ENCODE measurements around the gene COL19A1. TPM values are rescaled to one million over a fixed set of nuclear protein-coding genes. Genes with fewer than 3 reads are reported as not detected.
"Not testable (repeated sequence)": the region's sequence is repeated elsewhere in the genome, so short reads cannot be mapped to it uniquely, and the experiment has no call there.

The COL19A1 gene
- polyA plus RNA-seq, 2 donors: 0.02 to 0.04 TPM

GRCh38 chr6:69878795-69879194, 12.4 kb downstream of the COL19A1 start:
- Histone ChIP-seq H3K9me3 (ENCODE audit: control insufficient read depth in 2 of 2, insufficient read depth in 1 of 2, low read depth in 1 of 2, low read length in 1 of 2) (no peaks in the 10 kb centered on the region), H3K27me3 (ENCODE audit: control insufficient read depth in 1 of 2, insufficient read depth in 2 of 2, low read length in 2 of 2) (no peaks in the 10 kb centered on the region), H3K27ac (ENCODE audit: low read depth in 2 of 2, low read length in 1 of 2) (no peak overlapping the region), H3K4me3 (ENCODE audit: low read depth in 1 of 2, low read length in 2 of 2) (no peak overlapping the region), H3K36me3 (ENCODE audit: control insufficient read depth in 2 of 2, insufficient read depth in 2 of 2, low read length in 1 of 2) (no peaks in the 10 kb centered on the region), H3K4me1 (ENCODE audit: control insufficient read depth in 2 of 2, insufficient read depth in 2 of 2, low read length in 1 of 2) (no peaks in the 10 kb centered on the region)
- WGBS, 2 donors: 92 to 93% methylated on average over 1 of the region's 1 CpG

DNA sequence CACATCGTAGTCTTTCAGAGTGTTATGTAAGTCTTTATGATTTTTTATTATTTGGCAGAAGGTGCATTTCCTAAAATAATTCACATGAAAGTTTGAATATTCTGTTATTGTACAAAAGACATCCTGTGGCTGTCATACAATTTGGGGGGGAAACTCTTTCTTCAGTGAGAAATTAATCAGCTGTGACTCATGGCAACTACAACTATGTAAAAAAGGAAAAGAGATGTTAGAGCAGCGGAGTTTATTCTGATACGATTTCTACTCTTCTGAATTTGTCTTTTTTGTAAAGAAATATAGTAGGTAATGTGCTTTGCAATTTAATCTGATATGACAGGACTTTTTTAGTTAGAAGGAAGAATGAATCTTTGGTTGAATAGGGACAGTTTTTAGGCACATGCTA, 14.2 kb downstream of the COL19A1 start:
- Histone ChIP-seq H3K9me3 (ENCODE audit: control insufficient read depth in 2 of 2, insufficient read depth in 1 of 2, low read depth in 1 of 2, low read length in 1 of 2) (no peaks in the 10 kb centered on the region), H3K27me3 (ENCODE audit: control insufficient read depth in 1 of 2, insufficient read depth in 2 of 2, low read length in 2 of 2) (no peaks in the 10 kb centered on the region), H3K4me3 (ENCODE audit: low read depth in 1 of 2, low read length in 2 of 2) (no peak overlapping the region), H3K27ac (ENCODE audit: low read depth in 2 of 2, low read length in 1 of 2) (no peak overlapping the region), H3K4me1 (ENCODE audit: control insufficient read depth in 2 of 2, insufficient read depth in 2 of 2, low read length in 1 of 2) (no peaks in the 10 kb centered on the region), H3K36me3 (ENCODE audit: control insufficient read depth in 2 of 2, insufficient read depth in 2 of 2, low read length in 1 of 2) (no peaks in the 10 kb centered on the region)
- WGBS, 2 donors: 74 to 75% methylated on average over 3 of the region's 3 CpGs

DNA sequence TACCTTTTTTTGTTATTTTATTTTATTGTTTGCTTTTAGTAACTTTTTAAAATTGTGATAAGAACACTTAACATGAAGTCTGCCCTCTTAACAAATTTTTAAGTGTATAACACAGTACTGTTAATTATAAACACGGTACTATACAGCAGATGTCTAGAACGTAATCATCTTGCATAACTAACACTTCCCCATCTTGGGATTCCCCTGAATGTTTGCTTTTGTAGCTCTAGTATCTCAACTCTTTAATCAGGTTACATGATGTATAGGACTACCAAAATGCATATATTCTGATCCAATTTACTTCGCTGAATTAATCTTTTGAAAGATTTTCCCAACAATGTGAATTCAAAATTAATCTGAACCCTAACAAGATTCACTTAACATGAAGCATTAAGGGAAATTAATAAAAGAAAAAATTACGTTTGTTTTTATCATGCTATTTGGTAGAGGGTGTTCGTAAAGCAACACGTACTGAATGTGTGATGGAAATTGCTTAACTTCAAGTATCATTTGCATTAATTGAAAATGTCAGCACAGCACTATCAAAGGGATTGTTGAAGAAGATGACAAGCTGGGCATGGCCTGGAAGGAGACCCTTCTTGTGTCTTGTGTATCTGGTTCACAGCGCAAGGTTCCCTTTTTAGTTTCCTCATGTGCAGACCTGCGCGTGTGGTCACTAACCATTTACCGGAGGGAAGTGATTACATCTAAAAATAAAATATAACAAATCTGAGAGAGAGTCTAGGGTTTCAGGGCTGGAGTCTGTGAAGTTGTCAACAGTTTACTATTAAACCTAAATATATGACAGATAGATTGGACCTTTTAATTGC, 15.2 kb downstream of the COL19A1 start:
- 78% methylated on average over 10 of the region's 10 CpGs for WGBS, 2 donors
- Histone ChIP-seq H3K4me3 (ENCODE audit: low read depth in 1 of 2, low read length in 2 of 2) (no peak overlapping the region), H3K27me3 (ENCODE audit: control insufficient read depth in 1 of 2, insufficient read depth in 2 of 2, low read length in 2 of 2) (no peaks in the 10 kb centered on the region), H3K9me3 (ENCODE audit: control insufficient read depth in 2 of 2, insufficient read depth in 1 of 2, low read depth in 1 of 2, low read length in 1 of 2) (no peaks in the 10 kb centered on the region), H3K27ac (ENCODE audit: low read depth in 2 of 2, low read length in 1 of 2) (no peak overlapping the region), H3K4me1 (ENCODE audit: control insufficient read depth in 2 of 2, insufficient read depth in 2 of 2, low read length in 1 of 2) (no peaks in the 10 kb centered on the region), H3K36me3 (ENCODE audit: control insufficient read depth in 2 of 2, insufficient read depth in 2 of 2, low read length in 1 of 2) (no peaks in the 10 kb centered on the region)

GRCh38 chr6:69883551-69883950, 17.2 kb downstream of the COL19A1 start:
- no peak overlapping the region for H3K4me3 ChIP-seq (ENCODE audit: low read depth in 1 of 2, low read length in 2 of 2)
- 67 to 72% methylated on average over 4 of the region's 4 CpGs for WGBS, 2 donors
- H3K27me3 ChIP-seq (ENCODE audit: control insufficient read depth in 1 of 2, insufficient read depth in 2 of 2, low read length in 2 of 2): no peaks in the 10 kb centered on the region
- no peaks in the 10 kb centered on the region for H3K36me3 ChIP-seq (ENCODE audit: control insufficient read depth in 2 of 2, insufficient read depth in 2 of 2, low read length in 1 of 2)
- H3K9me3 ChIP-seq (ENCODE audit: control insufficient read depth in 2 of 2, insufficient read depth in 1 of 2, low read depth in 1 of 2, low read length in 1 of 2): no peaks in the 10 kb centered on the region
- no peaks in the 10 kb centered on the region for H3K4me1 ChIP-seq (ENCODE audit: control insufficient read depth in 2 of 2, insufficient read depth in 2 of 2, low read length in 1 of 2)
- no peak overlapping the region for H3K27ac ChIP-seq (ENCODE audit: low read depth in 2 of 2, low read length in 1 of 2)

GRCh38 chr6:69884231-69884630, 17.9 kb downstream of the COL19A1 start:
- no peaks in the 10 kb centered on the region for H3K9me3 ChIP-seq (ENCODE audit: control insufficient read depth in 2 of 2, insufficient read depth in 1 of 2, low read depth in 1 of 2, low read length in 1 of 2)

DNA sequence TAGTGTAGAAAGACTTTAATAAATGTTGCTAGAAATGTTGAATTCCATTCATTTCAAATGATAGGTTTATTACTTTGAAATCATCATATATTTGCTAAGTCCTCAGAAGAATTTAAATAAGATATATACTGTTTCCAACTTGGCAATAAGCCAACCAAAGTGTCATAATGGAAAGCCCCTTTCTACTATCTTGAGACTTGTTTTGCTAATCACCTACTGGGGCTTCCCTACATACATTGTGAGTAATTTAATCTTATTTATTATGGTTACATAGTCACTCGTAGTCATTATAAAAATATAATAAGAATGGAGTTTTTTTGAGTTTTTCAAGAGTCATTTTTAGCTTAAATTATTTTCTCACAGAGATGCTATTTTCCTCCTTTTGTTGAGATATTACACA, 20.7 kb downstream of the COL19A1 start:
- 40 to 55% methylated on average over 1 of the region's 1 CpG for WGBS, 2 donors
- no peak overlapping the region for H3K4me3 ChIP-seq (ENCODE audit: low read depth in 1 of 2, low read length in 2 of 2)
- H3K27ac ChIP-seq (ENCODE audit: low read depth in 2 of 2, low read length in 1 of 2): no peak overlapping the region
- H3K27me3 ChIP-seq (ENCODE audit: control insufficient read depth in 1 of 2, insufficient read depth in 2 of 2, low read length in 2 of 2): no peaks in the 10 kb centered on the region
- H3K9me3 ChIP-seq (ENCODE audit: control insufficient read depth in 2 of 2, insufficient read depth in 1 of 2, low read depth in 1 of 2, low read length in 1 of 2): no peaks in the 10 kb centered on the region
- no peaks in the 10 kb centered on the region for H3K36me3 ChIP-seq (ENCODE audit: control insufficient read depth in 2 of 2, insufficient read depth in 2 of 2, low read length in 1 of 2)
- no peaks in the 10 kb centered on the region for H3K4me1 ChIP-seq (ENCODE audit: control insufficient read depth in 2 of 2, insufficient read depth in 2 of 2, low read length in 1 of 2)

More at GRCh38 chr6:69884231-69884630, 17.9 kb downstream of the COL19A1 start:
- H3K27me3 ChIP-seq (ENCODE audit: control insufficient read depth in 1 of 2, insufficient read depth in 2 of 2, low read length in 2 of 2): no peaks in the 10 kb centered on the region
- H3K27ac ChIP-seq (ENCODE audit: low read depth in 2 of 2, low read length in 1 of 2): no peak overlapping the region
- H3K4me3 ChIP-seq (ENCODE audit: low read depth in 1 of 2, low read length in 2 of 2): no peak overlapping the region
- H3K36me3 ChIP-seq (ENCODE audit: control insufficient read depth in 2 of 2, insufficient read depth in 2 of 2, low read length in 1 of 2): no peaks in the 10 kb centered on the region
- H3K4me1 ChIP-seq (ENCODE audit: control insufficient read depth in 2 of 2, insufficient read depth in 2 of 2, low read length in 1 of 2): no peaks in the 10 kb centered on the region
- 89 to 95% methylated on average over 2 of the region's 2 CpGs for whole genome bisulfite sequencing, 2 donors

DNA sequence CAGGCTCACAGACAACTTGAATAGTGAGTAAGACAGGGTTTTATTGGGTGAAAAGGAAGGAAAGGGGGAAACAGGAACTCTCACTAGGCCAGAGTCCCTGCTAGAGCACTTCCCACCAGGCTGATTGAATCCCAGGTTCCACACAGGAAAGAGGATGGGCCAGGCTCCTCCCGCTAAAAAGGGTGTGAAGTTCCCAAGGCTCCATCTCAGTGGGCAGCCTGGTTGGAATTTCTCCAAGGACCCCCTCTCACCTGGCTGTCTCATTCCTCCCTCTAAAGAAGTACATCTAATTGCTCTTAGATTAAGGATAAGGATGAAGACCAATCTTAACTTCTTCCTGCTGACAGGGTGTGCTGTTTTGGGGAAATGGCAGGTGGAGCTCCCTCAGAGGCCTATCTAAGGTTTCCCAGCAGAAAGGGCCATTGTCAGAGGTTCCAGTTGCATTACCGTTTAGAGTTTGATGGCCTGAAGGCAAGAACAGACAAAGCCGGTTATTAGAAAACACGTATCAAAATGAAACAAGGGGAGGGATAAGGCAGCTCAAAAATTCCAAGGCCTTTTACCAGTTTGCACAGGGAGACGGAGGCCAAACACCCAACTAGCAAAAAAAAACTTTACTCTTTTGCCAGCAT, 21.5 kb downstream of the COL19A1 start:
- 60 to 65% methylated on average over 5 of the region's 5 CpGs for WGBS, 2 donors
- Histone ChIP-seq H3K36me3 (ENCODE audit: control insufficient read depth in 2 of 2, insufficient read depth in 2 of 2, low read length in 1 of 2) (no peaks in the 10 kb centered on the region), H3K9me3 (ENCODE audit: control insufficient read depth in 2 of 2, insufficient read depth in 1 of 2, low read depth in 1 of 2, low read length in 1 of 2) (no peaks in the 10 kb centered on the region), H3K27ac (ENCODE audit: low read depth in 2 of 2, low read length in 1 of 2) (no peak overlapping the region), H3K4me3 (ENCODE audit: low read depth in 1 of 2, low read length in 2 of 2) (no peak overlapping the region), H3K27me3 (ENCODE audit: control insufficient read depth in 1 of 2, insufficient read depth in 2 of 2, low read length in 2 of 2) (no peaks in the 10 kb centered on the region), H3K4me1 (ENCODE audit: control insufficient read depth in 2 of 2, insufficient read depth in 2 of 2, low read length in 1 of 2) (no peaks in the 10 kb centered on the region)

- Histone ChIP-seq H3K27ac (ENCODE audit: low read depth in 2 of 2, low read length in 1 of 2) (no peak overlapping the region), H3K36me3 (ENCODE audit: control insufficient read depth in 2 of 2, insufficient read depth in 2 of 2, low read length in 1 of 2) (no peaks in the 10 kb centered on the region), H3K9me3 (ENCODE audit: control insufficient read depth in 2 of 2, insufficient read depth in 1 of 2, low read depth in 1 of 2, low read length in 1 of 2) (no peaks in the 10 kb centered on the region), H3K4me1 (ENCODE audit: control insufficient read depth in 2 of 2, insufficient read depth in 2 of 2, low read length in 1 of 2) (no peaks in the 10 kb centered on the region), H3K4me3 (ENCODE audit: low read depth in 1 of 2, low read length in 2 of 2) (no peak overlapping the region), H3K27me3 (ENCODE audit: control insufficient read depth in 1 of 2, insufficient read depth in 2 of 2, low read length in 2 of 2) (no peaks in the 10 kb centered on the region)
- WGBS, 2 donors: 77 to 78% methylated on average over 6 of the region's 6 CpGs
These were observed 22.3 kb downstream of the COL19A1 start for GRCh38 chr6:69888482-69889233.

- not testable (repeated sequence) for H3K4me1 ChIP-seq (ENCODE audit: control insufficient read depth in 2 of 2, insufficient read depth in 2 of 2, low read length in 1 of 2); H3K36me3 ChIP-seq (ENCODE audit: control insufficient read depth in 2 of 2, insufficient read depth in 2 of 2, low read length in 1 of 2); H3K4me3 ChIP-seq (ENCODE audit: low read depth in 1 of 2, low read length in 2 of 2); H3K9me3 ChIP-seq (ENCODE audit: control insufficient read depth in 2 of 2, insufficient read depth in 1 of 2, low read depth in 1 of 2, low read length in 1 of 2); H3K27me3 ChIP-seq (ENCODE audit: control insufficient read depth in 1 of 2, insufficient read depth in 2 of 2, low read length in 2 of 2); H3K27ac ChIP-seq (ENCODE audit: low read depth in 2 of 2, low read length in 1 of 2)
- WGBS, 2 donors: 83 to 93% methylated on average over 9 of the region's 9 CpGs
These were observed 23.0 kb downstream of the COL19A1 start for GRCh38 chr6:69889234-69889974.

Data from esophagus (tissue), 2 donors.